ENCODE measurements around the gene SERPINE2. TPM values are rescaled to one million over a fixed set of nuclear protein-coding genes. Genes with fewer than 3 reads are reported as not detected.

Gene SERPINE2
- total RNA-seq, 2 experiments from 2014 or later: 40.4 to 42.4 TPM

DNA sequence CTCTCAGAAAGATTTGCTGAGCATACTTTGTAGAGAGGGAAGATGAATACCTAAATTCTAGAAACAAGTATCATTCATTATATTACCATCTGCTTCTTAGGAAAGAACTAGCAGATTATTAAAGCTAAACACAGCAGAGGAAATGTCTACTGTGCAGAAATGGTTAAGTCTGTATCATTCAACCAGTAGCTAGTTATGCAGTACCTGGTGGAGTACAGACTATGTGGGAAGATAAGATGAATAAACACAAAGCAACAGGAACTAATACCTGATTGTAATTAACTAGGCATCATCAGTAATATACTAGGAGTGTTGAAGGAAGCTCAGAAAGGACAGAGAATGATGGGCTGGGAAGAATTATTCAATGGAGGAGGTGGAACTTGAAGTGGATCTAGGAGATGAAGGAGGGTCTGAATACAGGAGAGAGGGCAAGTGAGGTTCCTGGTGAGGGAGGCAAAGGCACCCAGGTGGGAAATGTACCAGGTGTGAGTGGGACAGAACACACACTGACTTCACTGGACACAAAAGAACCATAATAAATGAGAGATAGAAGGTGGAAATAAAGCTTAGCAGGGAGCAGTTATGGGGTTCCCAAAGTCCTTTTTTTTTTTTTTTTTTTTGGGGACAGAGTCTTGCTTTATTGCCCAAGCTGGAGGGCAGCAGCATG, 103.5 kb downstream of the SERPINE2 start:
- H3K36me3 Mint-ChIP-seq (ENCODE audit: low read depth): peaks cover 18% of the 10 kb centered on the region
- H3K9me3 Mint-ChIP-seq: peaks cover 16% of the 10 kb centered on the region
- POLR2A ChIA-PET: interaction anchor here (1.0 to 1.1 kb wide), 3 partner anchors 11 to 33 kb away, joined by 3 read pairs; no protein-coding TSS in a partner anchor
- CTCF ChIA-PET: interaction anchor here (1.9 kb wide), 1 partner anchor 35 kb away, joined by 7 read pairs; no protein-coding TSS in a partner anchor
- peaks cover 71% of the 10 kb centered on the region for H3K4me1 Mint-ChIP-seq (ENCODE audit: low read depth)
- intact Hi-C loops (cut with micrococcal nuclease): no loop called here
- DNase-seq (no peak), ATAC-seq (no peak)
- peak overlapping the region; percentile 47 for H3K27ac Mint-ChIP-seq
- TF ChIP-seq, protein P1, sequence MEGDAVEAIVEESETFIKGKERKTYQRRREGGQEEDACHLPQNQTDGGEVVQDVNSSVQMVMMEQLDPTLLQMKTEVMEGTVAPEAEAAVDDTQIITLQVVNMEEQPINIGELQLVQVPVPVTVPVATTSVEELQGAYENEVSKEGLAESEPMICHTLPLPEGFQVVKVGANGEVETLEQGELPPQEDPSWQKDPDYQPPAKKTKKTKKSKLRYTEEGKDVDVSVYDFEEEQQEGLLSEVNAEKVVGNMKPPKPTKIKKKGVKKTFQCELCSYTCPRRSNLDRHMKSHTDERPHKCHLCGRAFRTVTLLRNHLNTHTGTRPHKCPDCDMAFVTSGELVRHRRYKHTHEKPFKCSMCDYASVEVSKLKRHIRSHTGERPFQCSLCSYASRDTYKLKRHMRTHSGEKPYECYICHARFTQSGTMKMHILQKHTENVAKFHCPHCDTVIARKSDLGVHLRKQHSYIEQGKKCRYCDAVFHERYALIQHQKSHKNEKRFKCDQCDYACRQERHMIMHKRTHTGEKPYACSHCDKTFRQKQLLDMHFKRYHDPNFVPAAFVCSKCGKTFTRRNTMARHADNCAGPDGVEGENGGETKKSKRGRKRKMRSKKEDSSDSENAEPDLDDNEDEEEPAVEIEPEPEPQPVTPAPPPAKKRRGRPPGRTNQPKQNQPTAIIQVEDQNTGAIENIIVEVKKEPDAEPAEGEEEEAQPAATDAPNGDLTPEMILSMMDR (IDR thresholded peaks at IDR 0.05): no peak
- no peaks in the 10 kb centered on the region for H3K27me3 Mint-ChIP-seq
- no peak overlapping the region for H3K4me3 Mint-ChIP-seq

DNA sequence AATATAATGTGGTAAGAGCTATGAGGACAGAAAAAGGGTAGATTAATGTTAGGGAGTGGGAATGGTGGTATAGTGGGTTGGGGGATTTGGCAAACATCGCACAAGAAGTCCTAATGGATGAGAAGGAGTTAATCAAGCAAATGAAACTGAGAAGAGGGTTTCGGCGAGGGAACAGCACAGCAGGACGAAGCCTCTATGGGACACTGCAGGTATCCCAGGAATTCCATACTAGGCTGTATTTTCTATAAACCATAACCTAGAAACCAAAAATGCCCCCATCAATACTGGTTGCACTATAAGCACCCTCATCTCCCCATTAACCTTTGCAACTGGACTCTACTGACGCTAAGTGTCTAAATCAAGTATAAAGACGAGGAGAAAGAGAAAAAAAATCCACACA, 104.2 kb downstream of the SERPINE2 start:
- Mint-ChIP-seq H3K4me1 (ENCODE audit: low read depth) (peaks cover 77% of the 10 kb centered on the region), H3K4me3 (no peak overlapping the region), H3K9me3 (peaks cover 15% of the 10 kb centered on the region), H3K27me3 (no peaks in the 10 kb centered on the region), H3K36me3 (ENCODE audit: low read depth) (peaks cover 17% of the 10 kb centered on the region), H3K27ac (no peak overlapping the region)
- ChIA-PET CTCF (interaction anchor here (1.9 kb wide), 1 partner anchor 35 kb away, joined by 7 read pairs; no protein-coding TSS in a partner anchor), POLR2A (interaction anchor here (1.0 kb wide), 1 partner anchor 10 kb away, joined by 3 read pairs; no protein-coding TSS in a partner anchor)
- TF ChIP-seq, protein P1 (IDR thresholded peaks at IDR 0.05): no peak
- no peak for DNase-seq
- no peak for ATAC-seq
- intact Hi-C loops (cut with micrococcal nuclease): no loop called here

DNA sequence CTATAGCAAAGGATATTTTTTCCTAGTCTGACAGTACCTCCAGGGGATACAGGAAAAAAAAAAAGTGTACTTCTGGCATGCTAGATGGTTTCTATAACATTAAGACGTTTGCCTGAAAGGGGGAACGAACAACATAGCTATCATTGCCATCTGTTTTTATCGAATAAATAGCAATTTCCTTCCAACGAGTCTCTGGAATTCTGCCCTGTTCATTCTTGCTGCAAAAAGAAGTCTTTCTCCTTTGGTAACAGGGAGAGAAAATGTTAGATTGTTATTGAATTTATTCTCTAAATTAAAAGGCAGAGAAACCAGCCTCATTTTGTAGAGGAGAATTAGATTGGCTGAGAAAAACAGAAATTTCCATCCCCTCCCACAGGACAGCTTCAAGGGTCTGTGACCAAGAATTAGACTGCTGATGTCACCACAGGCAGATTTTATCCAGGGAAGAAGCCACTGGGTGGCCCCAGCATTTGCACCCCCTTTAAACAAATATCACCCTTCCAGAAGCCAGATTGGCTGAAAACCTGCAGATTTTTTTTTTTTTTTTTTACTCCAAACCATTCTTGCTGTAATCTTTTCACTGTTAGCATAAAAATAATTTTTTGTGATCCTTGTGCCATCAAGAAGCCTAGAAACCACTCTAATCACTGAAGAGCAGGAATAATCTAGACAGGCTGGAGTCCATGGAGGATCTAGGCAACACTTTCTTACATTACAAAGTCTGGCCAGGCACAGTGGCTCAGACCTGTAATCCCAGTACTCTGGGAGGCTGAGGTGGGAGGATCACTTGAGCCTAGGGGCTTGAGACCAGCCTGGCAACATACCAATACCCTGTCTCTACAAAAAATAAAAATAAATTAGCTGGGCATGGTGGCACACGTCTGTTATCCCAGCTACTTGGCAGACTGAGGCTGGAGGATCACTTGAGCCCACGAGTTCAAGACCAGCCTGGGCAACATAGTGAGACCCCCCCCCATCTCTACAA, 106.0 kb downstream of the SERPINE2 start:
- ChIA-PET POLR2A (interaction anchor here (0.7 kb wide), 1 partner anchor 51 kb away, joined by 5 read pairs; no protein-coding TSS in a partner anchor), CTCF (no interaction called here)
- H3K9me3 Mint-ChIP-seq: peaks cover 2% of the 10 kb centered on the region
- no peak overlapping the region for H3K4me3 Mint-ChIP-seq
- TF ChIP-seq, protein P1 (IDR thresholded peaks at IDR 0.05): no peak
- ATAC-seq (no peak), DNase-seq (no peak)
- H3K27ac Mint-ChIP-seq: no peak overlapping the region
- no peaks in the 10 kb centered on the region for H3K27me3 Mint-ChIP-seq
- peaks cover 74% of the 10 kb centered on the region for H3K4me1 Mint-ChIP-seq (ENCODE audit: low read depth)
- peaks cover 3% of the 10 kb centered on the region for H3K36me3 Mint-ChIP-seq (ENCODE audit: low read depth)
- intact Hi-C loops (cut with micrococcal nuclease): no loop called here

DNA sequence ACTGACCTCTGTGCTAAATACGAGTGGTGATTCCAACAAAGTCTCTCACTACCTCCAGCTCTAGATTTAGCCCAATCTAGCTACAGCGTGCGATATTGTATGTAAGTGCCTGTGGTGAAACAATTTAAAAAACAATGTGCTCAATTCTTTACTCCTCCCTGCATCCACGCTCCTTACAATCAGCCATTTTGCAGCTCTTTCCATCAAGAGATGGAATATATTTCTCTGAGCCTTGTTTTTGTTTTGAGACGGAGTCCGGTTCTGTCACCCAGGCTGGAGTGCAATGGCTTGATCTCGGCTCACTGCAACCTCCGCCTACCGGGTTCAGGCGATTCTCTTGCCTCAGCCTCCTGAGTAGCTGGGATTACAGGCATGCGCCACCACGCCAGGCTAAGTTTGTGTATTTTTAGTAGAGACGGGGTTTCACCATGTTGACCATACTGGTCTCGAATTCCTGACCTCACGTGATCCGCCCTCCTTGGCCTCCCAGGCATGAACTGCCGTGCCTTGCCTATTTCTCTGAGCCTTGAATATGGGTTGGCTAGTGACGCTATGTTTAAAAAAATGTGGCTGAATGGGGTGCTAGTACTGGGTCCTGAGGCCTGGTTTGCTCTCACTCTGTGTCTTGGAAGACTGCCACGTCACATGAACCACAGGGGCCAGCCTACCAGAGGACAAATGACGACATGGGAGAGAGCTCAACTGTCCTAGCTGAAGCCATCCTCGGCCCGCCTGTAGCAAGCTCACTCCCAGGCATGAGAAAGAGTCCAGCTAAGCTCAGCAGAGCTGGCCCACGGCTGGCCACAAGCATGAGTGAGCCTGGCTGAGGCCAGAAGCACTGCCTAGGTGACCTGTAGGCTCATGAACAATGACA, 108.7 kb downstream of the SERPINE2 start:
- POLR2A ChIA-PET: interaction anchor here (0.6 to 2.0 kb wide), 5 partner anchors 10 to 607 kb away, joined by 3 to 6 read pairs (median 4); partner anchors contain the start of gene MRPL44
- DNase-seq (no peak), ATAC-seq (no peak)
- CTCF ChIA-PET: interaction anchor here (1.0 to 1.3 kb wide), 3 partner anchors 21 to 72 kb away, joined by 3 to 5 read pairs (median 4); no protein-coding TSS in a partner anchor
- H3K27me3 Mint-ChIP-seq: no peaks in the 10 kb centered on the region
- TF ChIP-seq, protein P1 (IDR thresholded peaks at IDR 0.05): no peak
- peaks cover 11% of the 10 kb centered on the region for H3K36me3 Mint-ChIP-seq (ENCODE audit: low read depth)
- H3K27ac Mint-ChIP-seq: peak overlapping the region; percentile 34
- H3K4me3 Mint-ChIP-seq: no peak overlapping the region
- H3K9me3 Mint-ChIP-seq: peaks cover 2% of the 10 kb centered on the region
- intact Hi-C loops (cut with micrococcal nuclease): no loop called here
- peaks cover 58% of the 10 kb centered on the region for H3K4me1 Mint-ChIP-seq (ENCODE audit: low read depth)

All from activated CD8-positive, alpha-beta T cell treated with anti-CD3 and anti-CD28 coated beads for 36 hours (primary cell).